Hepatocyte (in vitro differentiated cells): ENCODE measurements around the gene PUS10.

Experiments used
- EZH2 ChIP-seq: fragments of 200-600 bp; sonication (generic); IDR thresholded peaks from 2 replicates; pipeline ENCODE4 v1.6.1; 2016; ENCODE audit warnings: antibody characterized with exemption, mild to moderate bottlenecking, borderline replicate concordance
- EZH2phosphoT487 ChIP-seq: fragments of 200-600 bp; sonication (generic); IDR thresholded peaks from one replicate; pipeline ENCODE4 v1.6.1; 2018; ENCODE audit warnings: antibody characterized with exemption, mild to moderate bottlenecking, low read depth, moderate library complexity; ENCODE audit not compliant: unreplicated experiment, severe bottlenecking
- TF ChIP-seq, protein P1 (sequence below): fragments of 200-600 bp; sonication (generic); IDR thresholded peaks from 2 replicates; pipeline ENCODE4 v1.5.1; 2016; ENCODE audit warnings: antibody characterized with exemption, mild to moderate bottlenecking; ENCODE audit not compliant: poor library complexity

DNA sequence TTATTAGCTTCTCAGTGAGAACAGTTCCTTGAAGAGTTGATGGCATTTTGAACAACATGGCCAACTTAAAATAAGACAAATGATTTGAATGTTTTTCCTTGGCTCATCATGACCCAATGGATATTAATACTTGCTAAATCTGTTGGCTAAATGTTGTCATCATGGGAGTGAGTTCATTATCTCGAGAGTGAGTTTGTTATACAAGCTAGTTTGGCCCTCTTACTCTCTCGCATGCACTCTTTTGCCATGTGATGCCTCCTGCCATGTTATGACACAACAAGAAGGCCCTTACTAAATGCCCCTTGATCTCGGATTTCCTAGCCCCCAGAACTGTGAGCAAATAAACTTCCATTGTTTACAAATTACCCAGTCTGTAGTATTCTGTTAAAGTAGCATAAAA, 24.8 kb upstream of the PUS10 start:
- TF ChIP-seq, protein P1, sequence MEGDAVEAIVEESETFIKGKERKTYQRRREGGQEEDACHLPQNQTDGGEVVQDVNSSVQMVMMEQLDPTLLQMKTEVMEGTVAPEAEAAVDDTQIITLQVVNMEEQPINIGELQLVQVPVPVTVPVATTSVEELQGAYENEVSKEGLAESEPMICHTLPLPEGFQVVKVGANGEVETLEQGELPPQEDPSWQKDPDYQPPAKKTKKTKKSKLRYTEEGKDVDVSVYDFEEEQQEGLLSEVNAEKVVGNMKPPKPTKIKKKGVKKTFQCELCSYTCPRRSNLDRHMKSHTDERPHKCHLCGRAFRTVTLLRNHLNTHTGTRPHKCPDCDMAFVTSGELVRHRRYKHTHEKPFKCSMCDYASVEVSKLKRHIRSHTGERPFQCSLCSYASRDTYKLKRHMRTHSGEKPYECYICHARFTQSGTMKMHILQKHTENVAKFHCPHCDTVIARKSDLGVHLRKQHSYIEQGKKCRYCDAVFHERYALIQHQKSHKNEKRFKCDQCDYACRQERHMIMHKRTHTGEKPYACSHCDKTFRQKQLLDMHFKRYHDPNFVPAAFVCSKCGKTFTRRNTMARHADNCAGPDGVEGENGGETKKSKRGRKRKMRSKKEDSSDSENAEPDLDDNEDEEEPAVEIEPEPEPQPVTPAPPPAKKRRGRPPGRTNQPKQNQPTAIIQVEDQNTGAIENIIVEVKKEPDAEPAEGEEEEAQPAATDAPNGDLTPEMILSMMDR, result no peak
- no peak for TF ChIP-seq EZH2
- no peak for TF ChIP-seq EZH2phosphoT487
